Measurements from ENCODE around the gene AQP12B. TPM values are rescaled to one million over a fixed set of nuclear protein-coding genes. Genes with fewer than 3 reads are reported as not detected.

Gene AQP12B
- total and polyA plus RNA-seq, 10 of the 15 experiments (the other 5 are each of a cell fraction or from before 2014, with no cell fraction given) = not detected

DNA sequence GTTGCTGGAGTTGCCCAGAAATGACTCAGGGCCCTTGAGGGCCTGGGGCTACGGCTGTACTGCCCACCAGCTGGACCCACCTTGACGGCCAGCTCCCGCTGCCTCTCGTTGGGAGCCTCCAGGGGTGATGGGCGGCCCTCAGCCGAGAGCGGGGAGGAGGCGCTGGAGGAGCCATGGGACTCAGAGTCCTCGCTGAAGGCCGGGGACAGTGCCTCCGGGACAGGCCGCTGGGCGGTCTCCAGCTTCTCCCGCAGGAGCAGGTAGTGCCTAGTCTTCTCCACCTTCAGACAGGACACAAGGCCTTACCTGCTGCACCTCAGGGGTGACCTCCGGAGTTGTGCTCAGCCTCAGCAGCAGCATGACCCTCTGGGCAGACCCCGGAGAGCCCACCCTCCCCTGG is 39.7 kb upstream of the AQP12B start (continued):
- TF ChIP-seq, protein P1, sequence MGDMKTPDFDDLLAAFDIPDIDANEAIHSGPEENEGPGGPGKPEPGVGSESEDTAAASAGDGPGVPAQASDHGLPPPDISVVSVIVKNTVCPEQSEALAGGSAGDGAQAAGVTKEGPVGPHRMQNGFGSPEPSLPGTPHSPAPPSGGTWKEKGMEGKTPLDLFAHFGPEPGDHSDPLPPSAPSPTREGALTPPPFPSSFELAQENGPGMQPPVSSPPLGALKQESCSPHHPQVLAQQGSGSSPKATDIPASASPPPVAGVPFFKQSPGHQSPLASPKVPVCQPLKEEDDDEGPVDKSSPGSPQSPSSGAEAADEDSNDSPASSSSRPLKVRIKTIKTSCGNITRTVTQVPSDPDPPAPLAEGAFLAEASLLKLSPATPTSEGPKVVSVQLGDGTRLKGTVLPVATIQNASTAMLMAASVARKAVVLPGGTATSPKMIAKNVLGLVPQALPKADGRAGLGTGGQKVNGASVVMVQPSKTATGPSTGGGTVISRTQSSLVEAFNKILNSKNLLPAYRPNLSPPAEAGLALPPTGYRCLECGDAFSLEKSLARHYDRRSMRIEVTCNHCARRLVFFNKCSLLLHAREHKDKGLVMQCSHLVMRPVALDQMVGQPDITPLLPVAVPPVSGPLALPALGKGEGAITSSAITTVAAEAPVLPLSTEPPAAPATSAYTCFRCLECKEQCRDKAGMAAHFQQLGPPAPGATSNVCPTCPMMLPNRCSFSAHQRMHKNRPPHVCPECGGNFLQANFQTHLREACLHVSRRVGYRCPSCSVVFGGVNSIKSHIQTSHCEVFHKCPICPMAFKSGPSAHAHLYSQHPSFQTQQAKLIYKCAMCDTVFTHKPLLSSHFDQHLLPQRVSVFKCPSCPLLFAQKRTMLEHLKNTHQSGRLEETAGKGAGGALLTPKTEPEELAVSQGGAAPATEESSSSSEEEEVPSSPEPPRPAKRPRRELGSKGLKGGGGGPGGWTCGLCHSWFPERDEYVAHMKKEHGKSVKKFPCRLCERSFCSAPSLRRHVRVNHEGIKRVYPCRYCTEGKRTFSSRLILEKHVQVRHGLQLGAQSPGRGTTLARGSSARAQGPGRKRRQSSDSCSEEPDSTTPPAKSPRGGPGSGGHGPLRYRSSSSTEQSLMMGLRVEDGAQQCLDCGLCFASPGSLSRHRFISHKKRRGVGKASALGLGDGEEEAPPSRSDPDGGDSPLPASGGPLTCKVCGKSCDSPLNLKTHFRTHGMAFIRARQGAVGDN (IDR thresholded peaks at IDR 0.05) = no peak
- no peak for TF ChIP-seq SMARCA5 (IDR thresholded peaks at IDR 0.05)
- TF ChIP-seq, protein P2, sequence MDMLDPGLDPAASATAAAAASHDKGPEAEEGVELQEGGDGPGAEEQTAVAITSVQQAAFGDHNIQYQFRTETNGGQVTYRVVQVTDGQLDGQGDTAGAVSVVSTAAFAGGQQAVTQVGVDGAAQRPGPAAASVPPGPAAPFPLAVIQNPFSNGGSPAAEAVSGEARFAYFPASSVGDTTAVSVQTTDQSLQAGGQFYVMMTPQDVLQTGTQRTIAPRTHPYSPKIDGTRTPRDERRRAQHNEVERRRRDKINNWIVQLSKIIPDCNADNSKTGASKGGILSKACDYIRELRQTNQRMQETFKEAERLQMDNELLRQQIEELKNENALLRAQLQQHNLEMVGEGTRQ (IDR thresholded peaks at IDR 0.05; ENCODE audit: borderline replicate concordance, low read depth, low read length) = no peak
- TF ChIP-seq TCF7 (IDR thresholded peaks at IDR 0.05; ENCODE audit: borderline replicate concordance) = no peak
- TF ChIP-seq MYB (IDR thresholded peaks at IDR 0.05; ENCODE audit: borderline replicate concordance, low read depth, low read length) = no peak
- TF ChIP-seq IRF4 (IDR thresholded peaks at IDR 0.05; ENCODE audit: low read depth, low read length) = no peak
- TF ChIP-seq, protein P3, sequence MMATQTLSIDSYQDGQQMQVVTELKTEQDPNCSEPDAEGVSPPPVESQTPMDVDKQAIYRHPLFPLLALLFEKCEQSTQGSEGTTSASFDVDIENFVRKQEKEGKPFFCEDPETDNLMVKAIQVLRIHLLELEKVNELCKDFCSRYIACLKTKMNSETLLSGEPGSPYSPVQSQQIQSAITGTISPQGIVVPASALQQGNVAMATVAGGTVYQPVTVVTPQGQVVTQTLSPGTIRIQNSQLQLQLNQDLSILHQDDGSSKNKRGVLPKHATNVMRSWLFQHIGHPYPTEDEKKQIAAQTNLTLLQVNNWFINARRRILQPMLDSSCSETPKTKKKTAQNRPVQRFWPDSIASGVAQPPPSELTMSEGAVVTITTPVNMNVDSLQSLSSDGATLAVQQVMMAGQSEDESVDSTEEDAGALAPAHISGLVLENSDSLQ (IDR thresholded peaks at IDR 0.05) = no peak
- TF ChIP-seq ZNF217 (IDR thresholded peaks at IDR 0.05) = no peak
- no peak for TF ChIP-seq CBX5 (IDR thresholded peaks at IDR 0.05; ENCODE audit: low read depth)
- no peak for TF ChIP-seq ZNF384 (IDR thresholded peaks at IDR 0.05; ENCODE audit: borderline replicate concordance, low read depth, low read length)
- no peak for TF ChIP-seq SUZ12 (IDR thresholded peaks at IDR 0.05; ENCODE audit: unreplicated experiment)
- no peak for TF ChIP-seq MYC (IDR thresholded peaks at IDR 0.05; ENCODE audit: insufficient read depth, insufficient read length, insufficient replicate concordance, low read length, severe bottlenecking)
- TF ChIP-seq PAX5 (IDR thresholded peaks at IDR 0.05; ENCODE audit: borderline replicate concordance, low read depth, low read length) = no peak
- TF ChIP-seq, protein P4, sequence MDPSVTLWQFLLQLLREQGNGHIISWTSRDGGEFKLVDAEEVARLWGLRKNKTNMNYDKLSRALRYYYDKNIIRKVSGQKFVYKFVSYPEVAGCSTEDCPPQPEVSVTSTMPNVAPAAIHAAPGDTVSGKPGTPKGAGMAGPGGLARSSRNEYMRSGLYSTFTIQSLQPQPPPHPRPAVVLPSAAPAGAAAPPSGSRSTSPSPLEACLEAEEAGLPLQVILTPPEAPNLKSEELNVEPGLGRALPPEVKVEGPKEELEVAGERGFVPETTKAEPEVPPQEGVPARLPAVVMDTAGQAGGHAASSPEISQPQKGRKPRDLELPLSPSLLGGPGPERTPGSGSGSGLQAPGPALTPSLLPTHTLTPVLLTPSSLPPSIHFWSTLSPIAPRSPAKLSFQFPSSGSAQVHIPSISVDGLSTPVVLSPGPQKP (IDR thresholded peaks at IDR 0.05; ENCODE audit: low read depth, low read length) = no peak
- TF ChIP-seq, protein P5, sequence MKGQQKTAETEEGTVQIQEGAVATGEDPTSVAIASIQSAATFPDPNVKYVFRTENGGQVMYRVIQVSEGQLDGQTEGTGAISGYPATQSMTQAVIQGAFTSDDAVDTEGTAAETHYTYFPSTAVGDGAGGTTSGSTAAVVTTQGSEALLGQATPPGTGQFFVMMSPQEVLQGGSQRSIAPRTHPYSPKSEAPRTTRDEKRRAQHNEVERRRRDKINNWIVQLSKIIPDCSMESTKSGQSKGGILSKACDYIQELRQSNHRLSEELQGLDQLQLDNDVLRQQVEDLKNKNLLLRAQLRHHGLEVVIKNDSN (IDR thresholded peaks at IDR 0.05; ENCODE audit: borderline replicate concordance, extremely low read length, insufficient read depth, low read depth, low read length) = no peak
- no peak for TF ChIP-seq EP300 (IDR thresholded peaks at IDR 0.05; ENCODE audit: borderline replicate concordance in 1 of 2, control insufficient read depth in 1 of 2, low read depth in 2 of 2, low read length in 2 of 2)
